Renal cortex interstitium (tissue), 11 donors: Measurements from ENCODE around the gene SYS1. TPM values are rescaled to one million over a fixed set of nuclear protein-coding genes. Genes with fewer than 3 reads are reported as not detected.

Experiments
- DNase-seq, 11 donors: peaks; one replicate each; pipeline ENCODE4 v3.0.0-alpha.2; 2013; ENCODE audit warnings: low read depth in 9 of 11, low spot score in 4 of 11; ENCODE audit errors: extremely low read depth in 1 of 11
- polyA plus RNA-seq, 3 donors: library from polyadenylated mRNA; unstranded; fragments of 120-200 nt; gene quantifications; one replicate each; pipeline ENCODE4 v1.2.1, GENCODE V29; 2013; ENCODE audit not compliant: insufficient read length in 3 of 3

Gene SYS1
- polyA plus RNA-seq, 3 donors = 32.5 to 34.1 (median 33.7) TPM

GRCh38 chr20:45367126-45367525, 4.2 kb downstream of the SYS1 start:
- DNase-seq = no peak

- DNase-seq = no peak
These were observed 5.4 kb downstream of the SYS1 start for GRCh38 chr20:45368221-45368980.

- DNase-seq = no peak
These were observed 7.7 kb downstream of the SYS1 start for GRCh38 chr20:45370571-45371160.

GRCh38 chr20:45372241-45372640, 9.3 kb downstream of the SYS1 start:
- DNase-seq = no peak

GRCh38 chr20:45372646-45373352, 9.8 kb downstream of the SYS1 start:
- no peak for DNase-seq

GRCh38 chr20:45373353-45374100, 10.6 kb downstream of the SYS1 start:
- peak; percentile 44 to 84 (median 72) for DNase-seq

- DNase-seq = no peak
These were observed 11.1 kb downstream of the SYS1 start for GRCh38 chr20:45374101-45374467.

- no peak for DNase-seq
These were observed 12.0 kb downstream of the SYS1 start for GRCh38 chr20:45374966-45375365.

- peak in 2 of 11 donors; percentile 51 for DNase-seq
These were observed 14.3 kb downstream of the SYS1 start for GRCh38 chr20:45377269-45377668.

GRCh38 chr20:45378191-45378590, 15.2 kb downstream of the SYS1 start, which contains the start of gene TP53TG5:
Gene TP53TG5, minus strand, starts transcription at chr20:45378325. Its CDS starts 89 bp downstream, at chr20:45378236.
- no peak for DNase-seq

GRCh38 chr20:45387274-45387673, 24.3 kb downstream of the SYS1 start:
- no peak for DNase-seq

GRCh38 chr20:45390931-45391330, 28.0 kb downstream of the SYS1 start:
- DNase-seq = no peak

- DNase-seq = no peak
These were observed 28.6 kb downstream of the SYS1 start for GRCh38 chr20:45391559-45391958.

GRCh38 chr20:45392733-45393132, 29.8 kb downstream of the SYS1 start:
- DNase-seq = no peak

GRCh38 chr20:45394221-45395113, 31.5 kb downstream of the SYS1 start:
- DNase-seq = no peak

GRCh38 chr20:45395114-45395415, 32.1 kb downstream of the SYS1 start:
- no peak for DNase-seq

- no peak for DNase-seq
These were observed 36.1 kb downstream of the SYS1 start for GRCh38 chr20:45399018-45399417.

- no peak for DNase-seq
These were observed 37.5 kb downstream of the SYS1 start for GRCh38 chr20:45400346-45401031.
